HepG2 (cell line): ENCODE results near the gene KLHDC8B. TPM values are rescaled to one million over a fixed set of nuclear protein-coding genes. Genes with fewer than 3 reads are reported as not detected.

Experiments used
- CTCF ChIP-seq: sonication (generic); formaldehyde crosslinking; IDR thresholded peaks from 2 replicates; pipeline ENCODE4 v1.5.0; 2020; ENCODE audit warnings: mild to moderate bottlenecking, missing genetic modification reagents, moderate library complexity
- ELF1 ChIP-seq: sonication (generic); formaldehyde crosslinking; IDR thresholded peaks from 2 replicates; pipeline ENCODE4 v1.4.0; 2020; ENCODE audit warnings: missing genetic modification reagents
- HDAC1 ChIP-seq: sonication (generic); formaldehyde crosslinking; IDR thresholded peaks from 2 replicates; pipeline ENCODE4 v1.5.1; 2020; ENCODE audit warnings: mild to moderate bottlenecking, missing genetic modification reagents
- HDAC6 ChIP-seq: fragments of 200-600 bp; sonication (generic); IDR thresholded peaks from 2 replicates; pipeline ENCODE4 v1.7.0; 2017; ENCODE audit warnings: mild to moderate bottlenecking, antibody characterized with exemption, low read length, low read depth
- HINFP ChIP-seq: sonication (generic); formaldehyde crosslinking; IDR thresholded peaks from 2 replicates; pipeline ENCODE4 v1.4.0; 2020; ENCODE audit warnings: low read depth, mild to moderate bottlenecking, missing genetic modification reagents
- HMGA1 ChIP-seq: sonication (generic); formaldehyde crosslinking; conservative IDR thresholded peaks from 2 replicates; pipeline ENCODE4 v1.4.0; 2020; ENCODE audit warnings: missing genetic modification reagents
- HOXD1 ChIP-seq: sonication (generic); formaldehyde crosslinking; IDR thresholded peaks from 2 replicates; pipeline ENCODE4 v1.5.0; 2020; ENCODE audit warnings: missing genetic modification reagents
- ISL2 ChIP-seq: sonication (generic); formaldehyde crosslinking; IDR thresholded peaks from 2 replicates; pipeline ENCODE4 v1.5.0; 2020; ENCODE audit warnings: missing genetic modification reagents
- JUN ChIP-seq: sonication (generic); formaldehyde crosslinking; IDR thresholded peaks from 2 replicates; pipeline ENCODE4 v1.4.0; 2020; ENCODE audit warnings: mild to moderate bottlenecking, missing genetic modification reagents
- KAT8 ChIP-seq: IDR thresholded peaks from 2 replicates; pipeline ENCODE4 v1.6.1; 2016; ENCODE audit warnings: missing genetic modification reagents, missing compliant biosample characterization
- KLF12 ChIP-seq: sonication (generic); formaldehyde crosslinking; IDR thresholded peaks from 2 replicates; pipeline ENCODE4 v1.4.0; 2020; ENCODE audit warnings: missing genetic modification reagents, borderline replicate concordance
- PAWR ChIP-seq: sonication (generic); formaldehyde crosslinking; IDR thresholded peaks from 2 replicates; pipeline ENCODE4 v1.4.0; 2020; ENCODE audit warnings: missing genetic modification reagents, mild to moderate bottlenecking, borderline replicate concordance
- PHF20 ChIP-seq: sonication (generic); formaldehyde crosslinking; IDR thresholded peaks from 2 replicates; pipeline ENCODE4 v1.5.0; 2020; ENCODE audit warnings: mild to moderate bottlenecking, missing genetic modification reagents
- POLR2A ChIP-seq, 2 experiments: IDR thresholded peaks; 2 replicates each; pipeline ENCODE4 v1.6.1; 2011; ENCODE audit warnings: low read depth in 2 of 2, low read length in 2 of 2, mild to moderate bottlenecking in 1 of 2, moderate library complexity in 1 of 2; ENCODE audit not compliant: insufficient read depth in 1 of 2
- RARG ChIP-seq: sonication (generic); formaldehyde crosslinking; IDR thresholded peaks from 2 replicates; pipeline ENCODE4 v1.4.0; 2020; ENCODE audit warnings: low read depth, mild to moderate bottlenecking, missing genetic modification reagents
- RBAK ChIP-seq: sonication (generic); formaldehyde crosslinking; IDR thresholded peaks from 2 replicates; pipeline ENCODE4 v1.5.1; 2020; ENCODE audit warnings: mild to moderate bottlenecking, missing genetic modification reagents
- RELA ChIP-seq: sonication (generic); formaldehyde crosslinking; IDR thresholded peaks from 2 replicates; pipeline ENCODE4 v1.4.0; 2020; ENCODE audit warnings: missing genetic modification reagents
- RFX1 ChIP-seq: fragments of 450-650 bp; IDR thresholded peaks from 2 replicates; pipeline ENCODE4 v1.6.1; 2017
- SAP130 ChIP-seq: IDR thresholded peaks from 2 replicates; pipeline ENCODE4 v1.6.1; 2016; ENCODE audit warnings: low read depth
- SCMH1 ChIP-seq: sonication (generic); formaldehyde crosslinking; IDR thresholded peaks from 2 replicates; pipeline ENCODE4 v1.9.0; 2021; ENCODE audit warnings: missing genetic modification reagents, mild to moderate bottlenecking, borderline replicate concordance
- TBX2 ChIP-seq: sonication (generic); formaldehyde crosslinking; IDR thresholded peaks from 2 replicates; pipeline ENCODE4 v1.5.0; 2020; ENCODE audit warnings: missing genetic modification reagents, mild to moderate bottlenecking, borderline replicate concordance
- U2AF1 ChIP-seq: fragments of 200-400 bp; formaldehyde crosslinking; optimal IDR thresholded peaks from 2 replicates; pipeline ENCODE3; 2017; ENCODE audit warnings: mild to moderate bottlenecking, low read depth, low read length
- ZBTB34 ChIP-seq: sonication (generic); formaldehyde crosslinking; IDR thresholded peaks from 2 replicates; pipeline ENCODE4 v1.8.0; 2022; ENCODE audit warnings: mild to moderate bottlenecking, missing genetic modification reagents
- ZBTB8A ChIP-seq: sonication (generic); formaldehyde crosslinking; IDR thresholded peaks from 2 replicates; pipeline ENCODE4 v1.4.0; 2020; ENCODE audit warnings: mild to moderate bottlenecking, low read depth, missing genetic modification reagents, borderline replicate concordance
- ZNF510 ChIP-seq: sonication (generic); formaldehyde crosslinking; IDR thresholded peaks from 2 replicates; pipeline ENCODE4 v1.4.0; 2020; ENCODE audit warnings: low read depth, mild to moderate bottlenecking, missing genetic modification reagents
- ZNF546 ChIP-seq: sonication (generic); formaldehyde crosslinking; conservative IDR thresholded peaks from 2 replicates; pipeline ENCODE4 v1.8.1; 2023; ENCODE audit warnings: mild to moderate bottlenecking, missing genetic modification reagents
- ZNF552 ChIP-seq: sonication (generic); formaldehyde crosslinking; IDR thresholded peaks from 2 replicates; pipeline ENCODE4 v1.9.0; 2022; ENCODE audit warnings: missing genetic modification reagents, mild to moderate bottlenecking, borderline replicate concordance
- ZNF563 ChIP-seq: sonication (generic); formaldehyde crosslinking; IDR thresholded peaks from 2 replicates; pipeline ENCODE4 v1.8.0; 2022; ENCODE audit warnings: mild to moderate bottlenecking, moderate library complexity, missing genetic modification reagents
- ZNF772 ChIP-seq: sonication (generic); formaldehyde crosslinking; IDR thresholded peaks from 2 replicates; pipeline ENCODE4 v1.5.0; 2020; ENCODE audit warnings: mild to moderate bottlenecking, missing genetic modification reagents
- polyA plus RNA-seq, 8 experiments: library from polyadenylated mRNA; depleted of rRNA in 3 of 8; stranded (reverse) in 7 of 8; unstranded in 1 of 8; fragments of >200 nt; fragmentation: Illumina TruSeq in 4 of 8; extraction: Trizol in 4 of 8; gene quantifications; 2 replicates each; pipeline versions ENCODE4 v1.2.1 to v1.2.3, GENCODE V29; 2011 to 2016; ENCODE audit warnings: low read depth in 4 of 8, missing spikeins in 1 of 8, mixed read lengths in 1 of 8; ENCODE audit not compliant: insufficient read depth in 1 of 8
- total RNA-seq, 5 experiments: library from RNA; depleted of rRNA; stranded (reverse); fragments of >200 nt; fragmentation: Illumina TruSeq; extraction: Trizol; gene quantifications; 2 replicates each; pipeline ENCODE4 v1.2.3, GENCODE V29; 2016; ENCODE audit warnings: low read depth in 1 of 5

KLHDC8B gene
- total and polyA plus RNA-seq, 2 of the 13 experiments (the other 11 are each of a cell fraction or from before 2014, with no cell fraction given): 17.2 to 17.8 TPM

- TF ChIP-seq U2AF1: no peak
- TF ChIP-seq RBAK: no peak
- TF ChIP-seq ZNF546 (CRISPR knock-in tag): no peak; the same call in 1 of the 2 replicates
- no peak for TF ChIP-seq HMGA1 (CRISPR knock-in tag)
- TF ChIP-seq HOXD1 (CRISPR knock-in tag): no peak
- TF ChIP-seq SAP130 (CRISPR knock-in tag): peak; percentile 48
- 0 out of 4 replicates have a peak, but pooled peaks of 1 of the 2 experiments have one; percentile 34 for TF ChIP-seq POLR2A (IDR thresholded peaks at IDR 0.05; ENCODE audit: insufficient read depth in 1 of 2, low read depth in 2 of 2, low read length in 2 of 2)
- TF ChIP-seq RARG (CRISPR knock-in tag): no peak
- TF ChIP-seq RELA: no peak
- TF ChIP-seq PHF20 (CRISPR knock-in tag): no peak
- no peak for TF ChIP-seq KLF12 (CRISPR knock-in tag)
- no peak for TF ChIP-seq RFX1
- TF ChIP-seq ISL2 (CRISPR knock-in tag): no peak
- no peak for TF ChIP-seq HDAC1
- TF ChIP-seq ZNF772 (CRISPR knock-in tag): no peak
- TF ChIP-seq KAT8 (CRISPR knock-in tag): no peak
- no peak for TF ChIP-seq ELF1 (CRISPR knock-in tag)
- TF ChIP-seq CTCF (CRISPR knock-in tag): no peak
- TF ChIP-seq ZNF563 (CRISPR knock-in tag): no peak
- no peak for TF ChIP-seq SCMH1 (CRISPR knock-in tag)
- TF ChIP-seq PAWR (CRISPR knock-in tag): no peak
- TF ChIP-seq ZNF510 (CRISPR knock-in tag): no peak
- no peak for TF ChIP-seq ZNF552
- no peak for TF ChIP-seq JUN
- TF ChIP-seq ZBTB8A (CRISPR knock-in tag): no peak
- TF ChIP-seq TBX2: no peak
- TF ChIP-seq HINFP (CRISPR knock-in tag): no peak
- TF ChIP-seq ZBTB34 (CRISPR knock-in tag): peak; percentile 76
- TF ChIP-seq HDAC6: no peak
Measured at GRCh38 chr3:49166752-49167556, 4.4 kb upstream of the KLHDC8B start (continued).
